CD4-positive, CD25-positive, alpha-beta regulatory T cell (primary cell): ENCODE results near the gene SDF2L1. TPM values are rescaled to one million over a fixed set of nuclear protein-coding genes. Genes with fewer than 3 reads are reported as not detected.
"Not testable (repeated sequence)": the region's sequence is repeated elsewhere in the genome, so short reads cannot be mapped to it uniquely, and the experiment has no call there.

Source experiments
- ATAC-seq, 2 donors: fragments of 150-1000 bp; cut with Tn5 transposase; one replicate each; pipeline ENCODE4 v1.10.0; 2021; ENCODE audit warnings: low read depth in 2 of 2, moderate number of reproducible peaks in 2 of 2, moderate library complexity in 1 of 2
- DNase-seq, 3 donors: peaks; one replicate each; pipeline versions ENCODE4 v3.0.0 to v3.0.0-alpha.2; 2012 to 2022; ENCODE audit warnings: mixed read lengths in 1 of 3
- H3K27ac ChIP-seq: one replicate; pipeline ENCODE4 v1.7.0; 2013; ENCODE audit warnings: mild to moderate bottlenecking, low read length; ENCODE audit not compliant: insufficient read depth, poor library complexity, severe bottlenecking
- H3K27me3 ChIP-seq: one replicate; pipeline ENCODE4 v1.7.0; 2013; ENCODE audit warnings: low read length; ENCODE audit not compliant: control insufficient read depth, insufficient read depth
- H3K36me3 ChIP-seq: one replicate; pipeline ENCODE4 v1.7.0; 2013; ENCODE audit warnings: mild to moderate bottlenecking, low read length, moderate library complexity; ENCODE audit not compliant: control insufficient read depth, insufficient read depth
- H3K4me1 ChIP-seq: 2 replicates; pipeline ENCODE4 v1.7.0; 2013; ENCODE audit warnings: mild to moderate bottlenecking, low read length; ENCODE audit not compliant: insufficient read depth, control insufficient read depth, poor library complexity, severe bottlenecking
- H3K4me3 ChIP-seq: one replicate; pipeline ENCODE4 v1.7.0; 2013; ENCODE audit warnings: low read depth, mild to moderate bottlenecking, low read length, moderate library complexity
- H3K9me3 ChIP-seq, 2 experiments: 1 replicate in 1 of 2; 2 replicates in 1 of 2; pipeline ENCODE4 v1.7.0; 2013; ENCODE audit warnings: low read length in 2 of 2, mild to moderate bottlenecking in 1 of 2, moderate library complexity in 1 of 2; ENCODE audit not compliant: control insufficient read depth in 2 of 2
- H3K27ac Mint-ChIP-seq, 3 donors: one replicate each; pipeline ENCODE4 v1.8.0; 2020 to 2022; ENCODE audit warnings: mild to moderate bottlenecking in 3 of 3, mixed read lengths in 3 of 3, moderate library complexity in 2 of 3
- H3K27me3 Mint-ChIP-seq: one replicate; pipeline ENCODE4 v1.8.0; 2022; ENCODE audit warnings: mild to moderate bottlenecking, mixed read lengths
- H3K36me3 Mint-ChIP-seq: one replicate; pipeline ENCODE4 v1.8.0; 2020; ENCODE audit warnings: mixed read lengths
- H3K4me1 Mint-ChIP-seq, 4 donors: one replicate each; pipeline ENCODE4 v1.8.0; 2020 to 2022; ENCODE audit warnings: mixed read lengths in 4 of 4, mild to moderate bottlenecking in 1 of 4
- H3K4me3 Mint-ChIP-seq, 4 donors: one replicate each; pipeline ENCODE4 v1.8.0; 2020 to 2022; ENCODE audit warnings: mild to moderate bottlenecking in 4 of 4, mixed read lengths in 4 of 4, moderate library complexity in 3 of 4
- H3K9me3 Mint-ChIP-seq, 7 donors: one replicate each; pipeline ENCODE4 v1.8.0; 2020 to 2022; ENCODE audit warnings: mixed read lengths in 7 of 7, mild to moderate bottlenecking in 3 of 7, moderate library complexity in 2 of 7
- polyA plus RNA-seq, 4 donors: library from polyadenylated mRNA; unstranded; fragments of 300-500 nt; fragmentation: Illumina TruSeq; gene quantifications; one replicate each; pipeline ENCODE4 v1.2.3, GENCODE V29; 2021
- total RNA-seq: library from RNA; stranded (reverse); gene quantifications from one replicate; pipeline ENCODE4 v1.2.3, GENCODE V29; 2022

SDF2L1 gene
- total and polyA plus RNA-seq, 5 donors from 2014 or later, result 29.9 to 89.3 (median 73.2) TPM

GRCh38 chr22:21612858-21613257 lies 29.2 kb upstream of the SDF2L1 start:
- Histone ChIP-seq H3K4me1 (no peaks in the 10 kb centered on the region), H3K27ac (no peak overlapping the region), H3K36me3 (peaks cover 49% of the 10 kb centered on the region), H3K27me3 (no peaks in the 10 kb centered on the region), H3K9me3 (no peaks in the 10 kb centered on the region), H3K4me3 (no peak overlapping the region)
- no peak for DNase-seq
- H3K27me3 Mint-ChIP-seq, result no peaks in the 10 kb centered on the region
- peaks cover 0 to 26% (median 23%) of the 10 kb centered on the region in 4 donors for H3K4me1 Mint-ChIP-seq
- no peak overlapping the region for H3K4me3 Mint-ChIP-seq
- H3K27ac Mint-ChIP-seq, result no peak overlapping the region
- no peak for ATAC-seq
- no peaks in the 10 kb centered on the region for H3K9me3 Mint-ChIP-seq
- peaks cover 16% of the 10 kb centered on the region for H3K36me3 Mint-ChIP-seq

- Histone ChIP-seq H3K9me3 (no peaks in the 10 kb centered on the region), H3K4me3 (no peak overlapping the region), H3K4me1 (no peaks in the 10 kb centered on the region), H3K27me3 (no peaks in the 10 kb centered on the region), H3K36me3 (peaks cover 51% of the 10 kb centered on the region), H3K27ac (no peak overlapping the region)
- Mint-ChIP-seq H3K27me3 (no peaks in the 10 kb centered on the region), H3K4me1 (peaks cover 0 to 25% (median 21%) of the 10 kb centered on the region in 4 donors), H3K27ac (peak overlapping the region in 2 of 3 donors; percentile 27 to 67), H3K9me3 (no peaks in the 10 kb centered on the region), H3K36me3 (peaks cover 16% of the 10 kb centered on the region), H3K4me3 (no peak overlapping the region)
- no peak for ATAC-seq
- no peak for DNase-seq
Measured at GRCh38 chr22:21613553-21614233, 28.4 kb upstream of the SDF2L1 start.

GRCh38 chr22:21615731-21616130 lies 26.4 kb upstream of the SDF2L1 start:
- H3K27ac Mint-ChIP-seq, result peak overlapping the region in 2 of 3 donors; percentile 26 to 52
- peaks cover 0 to 24% (median 16%) of the 10 kb centered on the region in 4 donors for H3K4me1 Mint-ChIP-seq
- DNase-seq, result no peak
- no peaks in the 10 kb centered on the region for H3K4me1 ChIP-seq
- peaks cover 8% of the 10 kb centered on the region for H3K36me3 Mint-ChIP-seq
- no peaks in the 10 kb centered on the region for H3K9me3 ChIP-seq
- H3K4me3 ChIP-seq, result no peak overlapping the region
- H3K9me3 Mint-ChIP-seq, result no peaks in the 10 kb centered on the region
- peaks cover 51% of the 10 kb centered on the region for H3K36me3 ChIP-seq
- no peak for ATAC-seq
- H3K27me3 Mint-ChIP-seq, result no peaks in the 10 kb centered on the region
- H3K27me3 ChIP-seq, result no peaks in the 10 kb centered on the region
- no peak overlapping the region for H3K4me3 Mint-ChIP-seq
- no peak overlapping the region for H3K27ac ChIP-seq

GRCh38 chr22:21617337-21617736 lies 24.8 kb upstream of the SDF2L1 start:
- H3K36me3 Mint-ChIP-seq, H3K9me3 ChIP-seq, H3K9me3 Mint-ChIP-seq, ATAC-seq, DNase-seq, H3K4me3 Mint-ChIP-seq, H3K27ac ChIP-seq, H3K4me1 ChIP-seq, H3K27me3 Mint-ChIP-seq, H3K4me3 ChIP-seq, H3K27me3 ChIP-seq: not testable (repeated sequence)
- peaks cover 46% of the 10 kb centered on the region for H3K36me3 ChIP-seq
- Mint-ChIP-seq H3K4me1 (peaks cover 0 to 25% (median 17%) of the 10 kb centered on the region in 4 donors), H3K27ac (peak overlapping the region in 2 of 3 donors; percentile 36 to 47)

- H3K27me3 Mint-ChIP-seq, result no peaks in the 10 kb centered on the region
- Histone ChIP-seq H3K9me3 (no peaks in the 10 kb centered on the region), H3K27me3 (no peaks in the 10 kb centered on the region), H3K4me1 (peaks cover 4% of the 10 kb centered on the region), H3K4me3 (no peak overlapping the region), H3K36me3 (peaks cover 39% of the 10 kb centered on the region), H3K27ac (no peak overlapping the region)
- peaks cover 2% of the 10 kb centered on the region for H3K36me3 Mint-ChIP-seq
- no peak overlapping the region for H3K4me3 Mint-ChIP-seq
- no peaks in the 10 kb centered on the region for H3K9me3 Mint-ChIP-seq
- peaks cover 9 to 37% (median 19%) of the 10 kb centered on the region in 4 donors for H3K4me1 Mint-ChIP-seq
- ATAC-seq (no peak), DNase-seq (no peak)
- H3K27ac Mint-ChIP-seq, result peak overlapping the region in 1 of 3 donors; percentile 20
Measured at GRCh38 chr22:21621025-21621424, 21.1 kb upstream of the SDF2L1 start.

GRCh38 chr22:21622011-21622918 lies 19.8 kb upstream of the SDF2L1 start:
- H3K27me3 Mint-ChIP-seq, result no peaks in the 10 kb centered on the region
- DNase-seq (no peak), ATAC-seq (no peak)
- H3K9me3 Mint-ChIP-seq, result no peaks in the 10 kb centered on the region
- H3K4me3 Mint-ChIP-seq, result no peak overlapping the region
- peaks cover 46% of the 10 kb centered on the region for H3K36me3 ChIP-seq
- no peak overlapping the region for H3K4me3 ChIP-seq
- H3K4me1 ChIP-seq, result peaks cover 7% of the 10 kb centered on the region
- no peaks in the 10 kb centered on the region for H3K9me3 ChIP-seq
- H3K27me3 ChIP-seq, result no peaks in the 10 kb centered on the region
- H3K27ac Mint-ChIP-seq, result peak overlapping the region in 2 of 3 donors; percentile 41 to 56
- H3K4me1 Mint-ChIP-seq, result peaks cover 9 to 47% (median 25%) of the 10 kb centered on the region in 4 donors
- H3K27ac ChIP-seq, result no peak overlapping the region
- peaks cover 8% of the 10 kb centered on the region for H3K36me3 Mint-ChIP-seq

- peaks cover 15% of the 10 kb centered on the region for H3K4me1 ChIP-seq
- H3K4me1 Mint-ChIP-seq, result peaks cover 9 to 51% (median 30%) of the 10 kb centered on the region in 4 donors
- no peak overlapping the region for H3K27ac ChIP-seq
- no peak overlapping the region for H3K4me3 ChIP-seq
- peaks cover 53% of the 10 kb centered on the region for H3K36me3 ChIP-seq
- no peaks in the 10 kb centered on the region for H3K27me3 Mint-ChIP-seq
- H3K36me3 Mint-ChIP-seq, result peaks cover 9% of the 10 kb centered on the region
- no peaks in the 10 kb centered on the region for H3K9me3 Mint-ChIP-seq
- peak overlapping the region in 1 of 4 donors; percentile 15 for H3K4me3 Mint-ChIP-seq
- H3K9me3 ChIP-seq, result no peaks in the 10 kb centered on the region
- H3K27ac Mint-ChIP-seq, result peak overlapping the region in 2 of 3 donors; percentile 41 to 64
- no peaks in the 10 kb centered on the region for H3K27me3 ChIP-seq
- ATAC-seq (no peak), DNase-seq (no peak)
Measured at GRCh38 chr22:21622919-21623647, 19.0 kb upstream of the SDF2L1 start.
